Measurements from ENCODE around the gene ATP13A4. TPM values are rescaled to one million over a fixed set of nuclear protein-coding genes. Genes with fewer than 3 reads are reported as not detected.
A peak's percentile ranks its signal among the peaks of the same experiment; 100 is the strongest.

ATP13A4 gene
- total RNA-seq, 4 donors from 2014 or later = 197 to 348 (median 241) TPM

DNA sequence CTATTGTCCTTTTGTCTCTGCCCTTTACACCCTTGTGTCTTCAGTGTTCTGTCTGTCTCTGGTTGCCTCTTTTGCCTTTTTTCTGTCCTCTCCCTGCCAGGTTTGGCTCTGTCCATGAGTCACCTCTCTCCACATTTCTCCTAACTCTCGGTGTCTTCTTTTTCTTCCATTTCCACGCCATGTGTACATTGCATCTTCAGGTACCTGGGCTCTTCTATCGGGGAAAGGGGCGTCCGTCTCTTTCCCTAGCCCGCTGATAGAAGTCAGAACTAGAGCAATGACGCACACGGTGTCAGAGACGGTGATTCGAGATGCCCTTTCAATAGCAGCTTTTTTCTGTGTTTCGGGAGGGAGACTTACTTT lies 39.0 kb upstream of the ATP13A4 start:
- Histone ChIP-seq H3K9me3 (no peaks in the 10 kb centered on the region), H3K27ac (peak overlapping the region in 2 of 3 donors; percentile 86 to 87), H3K4me1 (peaks cover 14 to 16% of the 10 kb centered on the region in 2 donors), H3K27me3 (no peaks in the 10 kb centered on the region), H3K4me3 (replicated peaks in 1 of 3) (peak overlapping the region; percentile 38 to 80 (median 71)), H3K36me3 (no peaks in the 10 kb centered on the region)
- intact Hi-C loops (cut with DNase I) = no loop called here
- DNase-seq = no peak
- 1% methylated on average over 11 of the region's 11 CpGs for WGBS, 2 donors
- TF ChIP-seq, protein P1, sequence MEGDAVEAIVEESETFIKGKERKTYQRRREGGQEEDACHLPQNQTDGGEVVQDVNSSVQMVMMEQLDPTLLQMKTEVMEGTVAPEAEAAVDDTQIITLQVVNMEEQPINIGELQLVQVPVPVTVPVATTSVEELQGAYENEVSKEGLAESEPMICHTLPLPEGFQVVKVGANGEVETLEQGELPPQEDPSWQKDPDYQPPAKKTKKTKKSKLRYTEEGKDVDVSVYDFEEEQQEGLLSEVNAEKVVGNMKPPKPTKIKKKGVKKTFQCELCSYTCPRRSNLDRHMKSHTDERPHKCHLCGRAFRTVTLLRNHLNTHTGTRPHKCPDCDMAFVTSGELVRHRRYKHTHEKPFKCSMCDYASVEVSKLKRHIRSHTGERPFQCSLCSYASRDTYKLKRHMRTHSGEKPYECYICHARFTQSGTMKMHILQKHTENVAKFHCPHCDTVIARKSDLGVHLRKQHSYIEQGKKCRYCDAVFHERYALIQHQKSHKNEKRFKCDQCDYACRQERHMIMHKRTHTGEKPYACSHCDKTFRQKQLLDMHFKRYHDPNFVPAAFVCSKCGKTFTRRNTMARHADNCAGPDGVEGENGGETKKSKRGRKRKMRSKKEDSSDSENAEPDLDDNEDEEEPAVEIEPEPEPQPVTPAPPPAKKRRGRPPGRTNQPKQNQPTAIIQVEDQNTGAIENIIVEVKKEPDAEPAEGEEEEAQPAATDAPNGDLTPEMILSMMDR (IDR thresholded peaks at IDR 0.05) = no peak
- TF ChIP-seq POLR2A (IDR thresholded peaks at IDR 0.05) = no peak

DNA sequence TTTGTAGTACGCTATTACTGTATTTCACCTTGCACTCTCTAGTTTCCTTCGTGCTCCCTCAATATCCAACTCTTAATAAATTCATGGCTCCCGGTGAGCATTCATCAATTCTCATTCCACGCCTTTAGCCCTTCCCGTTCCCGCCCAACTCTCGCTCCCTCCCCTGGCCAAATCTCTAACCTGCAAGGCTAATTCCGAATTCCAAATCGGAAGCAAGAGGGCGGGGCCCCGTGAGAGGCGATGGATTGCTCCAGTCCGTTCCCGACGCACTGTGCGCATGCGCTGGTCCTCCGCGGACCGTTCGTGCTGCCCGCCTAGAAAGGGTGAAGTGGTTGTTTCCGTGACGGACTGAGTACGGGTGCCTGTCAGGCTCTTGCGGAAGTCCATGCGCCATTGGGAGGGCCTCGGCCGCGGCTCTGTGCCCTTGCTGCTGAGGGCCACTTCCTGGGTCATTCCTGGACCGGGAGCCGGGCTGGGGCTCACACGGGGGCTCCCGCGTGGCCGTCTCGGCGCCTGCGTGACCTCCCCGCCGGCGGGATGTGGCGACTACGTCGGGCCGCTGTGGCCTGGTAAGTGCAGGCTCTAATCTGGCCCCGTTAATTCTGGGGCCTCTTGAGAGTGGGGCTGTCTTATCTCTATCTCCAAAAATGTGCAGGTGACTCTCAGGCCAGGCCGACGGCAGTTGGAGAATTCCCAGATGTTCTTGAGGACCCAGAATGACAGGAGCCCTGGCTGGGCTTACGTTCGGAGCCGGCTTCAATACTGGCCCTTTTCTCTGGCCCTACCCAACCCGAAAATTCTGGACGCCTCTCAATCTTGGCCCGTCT lies 38.4 kb upstream of the ATP13A4 start, which contains the start of gene OPA1:
TSS of gene OPA1 (plus strand) at position 368 of the 827 bp plus-strand sequence. CDS start at position 538, 170 bp downstream.
- no peaks in the 10 kb centered on the region for H3K27me3 ChIP-seq
- no peaks in the 10 kb centered on the region for H3K9me3 ChIP-seq
- TF ChIP-seq, protein P1 (IDR thresholded peaks at IDR 0.05) = peak in 4 of 6 experiments; percentile 26 to 41 (median 34)
- peak; percentile 17 to 64 for TF ChIP-seq POLR2A (IDR thresholded peaks at IDR 0.05)
- intact Hi-C loops (cut with DNase I) = no loop called here
- DNase-seq = peak; percentile 99
- H3K4me3 ChIP-seq (replicated peaks in 1 of 3) = peak within 1 kb of the TSS; percentile 38 to 80 (median 71)
- peaks cover 14 to 16% of the 10 kb centered on the region in 2 donors for H3K4me1 ChIP-seq
- peak within 1 kb of the TSS; percentile 5 to 87 (median 86) for H3K27ac ChIP-seq
- no peaks in the 10 kb centered on the region for H3K36me3 ChIP-seq
- WGBS, 2 donors = 2% methylated on average over 23 to 51 of the region's 55 CpGs

GRCh38 chr3:193590088-193590856 lies 35.6 kb upstream of the ATP13A4 start:
- Histone ChIP-seq H3K4me1 (peaks cover 12 to 16% of the 10 kb centered on the region in 2 donors), H3K36me3 (no peaks in the 10 kb centered on the region), H3K9me3 (no peaks in the 10 kb centered on the region), H3K4me3 (replicated peaks in 1 of 3) (no peak overlapping the region), H3K27ac (no peak overlapping the region), H3K27me3 (no peaks in the 10 kb centered on the region)
- TF ChIP-seq, protein P1 (IDR thresholded peaks at IDR 0.05) = no peak
- TF ChIP-seq POLR2A (IDR thresholded peaks at IDR 0.05) = no peak
- intact Hi-C loops (cut with DNase I) = no loop called here
- DNase-seq = no peak
- WGBS, 2 donors = 88 to 92% methylated on average over 6 of the region's 6 CpGs

DNA sequence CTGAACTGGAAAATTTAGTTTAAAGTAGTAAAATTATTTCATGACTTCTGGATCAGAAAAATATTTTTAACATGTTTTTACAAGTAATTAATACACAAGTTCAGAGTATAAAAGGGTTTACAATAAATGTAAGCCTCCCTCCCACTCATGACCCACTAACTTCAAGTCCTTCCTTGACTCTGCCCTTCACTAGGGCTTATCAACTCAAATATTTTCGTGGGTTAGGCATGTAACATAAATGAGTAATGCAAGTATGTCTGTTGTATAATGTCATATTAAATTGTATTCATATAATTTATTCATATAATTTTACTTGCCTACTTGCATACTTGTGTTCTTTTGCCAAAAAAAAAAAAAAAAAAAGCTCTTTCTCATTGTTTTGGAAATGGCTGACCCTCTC lies 34.9 kb upstream of the ATP13A4 start:
- H3K27me3 ChIP-seq = no peaks in the 10 kb centered on the region
- no peak for DNase-seq
- intact Hi-C loops (cut with DNase I) = no loop called here
- H3K4me1 ChIP-seq = peaks cover 8 to 11% of the 10 kb centered on the region in 2 donors
- no peak overlapping the region for H3K27ac ChIP-seq
- no peak overlapping the region for H3K4me3 ChIP-seq (replicated peaks in 1 of 3)
- no peaks in the 10 kb centered on the region for H3K9me3 ChIP-seq
- WGBS, 2 donors = 69 to 75% methylated on average over 1 of the region's 1 CpG
- H3K36me3 ChIP-seq = no peaks in the 10 kb centered on the region
- TF ChIP-seq, protein P1 (IDR thresholded peaks at IDR 0.05) = no peak
- TF ChIP-seq POLR2A (IDR thresholded peaks at IDR 0.05) = no peak

All from thyroid gland (tissue), 4 donors.